Panc1 (cell line): ENCODE results near the gene CCNI. TPM values are rescaled to one million over a fixed set of nuclear protein-coding genes. Genes with fewer than 3 reads are reported as not detected.

Experiments
- ATAC-seq: fragments of 200-7000 bp; cut with Tn5 transposase; 2 replicates; pipeline ENCODE4 v1.9.1; 2020; ENCODE audit warnings: mild to moderate bottlenecking, moderate library complexity
- BruUV-seq: library from RNA; stranded (reverse); fragments of 400-500 nt; replicated peaks from 2 replicates; lab custom pipeline; 2021; lab: Mats Ljungman, UMichigan
- CTCF ChIA-PET: fragments of 300-600 bp; sonication (Branson Sonifier 250); formaldehyde crosslinking; loops from one replicate; lab custom pipeline; 2022; ENCODE audit warnings: antibody characterized with exemption; lab: Charles Lee
- POLR2A ChIA-PET: fragments of 300-600 bp; sonication (Branson Sonifier 250); formaldehyde crosslinking; loops from one replicate; lab custom pipeline; 2022; ENCODE audit warnings: antibody characterized with exemption; lab: Charles Lee
- DNase-seq: peaks from one replicate; pipeline ENCODE4 v3.0.0-alpha.2; 2010; ENCODE audit warnings: low read depth, low spot score
- H3K27ac ChIP-seq: 2 replicates; pipeline ENCODE4 v1.5.1; 2011; ENCODE audit warnings: mild to moderate bottlenecking, low read length, inconsistent platforms
- H3K27me3 ChIP-seq: fragments of 200-500 bp; sonication (Bioruptor generic); 2 replicates; pipeline ENCODE4 v1.6.0; 2014; ENCODE audit warnings: low read length, inconsistent platforms; ENCODE audit not compliant: control insufficient read depth, insufficient read depth
- H3K36me3 ChIP-seq: fragments of 200-500 bp; sonication (Bioruptor generic); 2 replicates; pipeline ENCODE4 v1.5.1; 2014; ENCODE audit warnings: inconsistent platforms, mild to moderate bottlenecking, low read length, moderate library complexity; ENCODE audit not compliant: control insufficient read depth, insufficient read depth
- H3K4me1 ChIP-seq: 2 replicates; pipeline ENCODE4 v1.5.1; 2011; ENCODE audit warnings: inconsistent platforms, mild to moderate bottlenecking, low read length, moderate library complexity; ENCODE audit not compliant: control insufficient read depth, insufficient read depth
- H3K4me3 ChIP-seq, 2 experiments: 2 replicates each; pipeline ENCODE4 v1.5.1; 2011 to 2012; ENCODE audit warnings: low read depth in 2 of 2, low read length in 2 of 2, mild to moderate bottlenecking in 2 of 2, inconsistent platforms in 1 of 2, moderate library complexity in 1 of 2
- H3K9me3 ChIP-seq: fragments of 200-500 bp; sonication (Bioruptor generic); 2 replicates; pipeline ENCODE4 v1.5.1; 2014; ENCODE audit warnings: low read depth, mild to moderate bottlenecking, inconsistent platforms, low read length, moderate library complexity; ENCODE audit not compliant: control insufficient read depth, insufficient read depth
- POLR2AphosphoS5 ChIP-seq: IDR thresholded peaks from 2 replicates; pipeline ENCODE4 v1.6.1; 2012; ENCODE audit warnings: mild to moderate bottlenecking, low read depth, low read length, moderate library complexity
- REST ChIP-seq, 2 experiments: IDR thresholded peaks; 2 replicates each; pipeline ENCODE4 v1.6.1; 2011 to 2012; ENCODE audit warnings: low read depth in 2 of 2, control low read depth in 1 of 2, low read length in 1 of 2, mild to moderate bottlenecking in 1 of 2, moderate library complexity in 1 of 2; ENCODE audit not compliant: insufficient read depth in 1 of 2
- SIN3A ChIP-seq: IDR thresholded peaks from 2 replicates; pipeline ENCODE4 v1.6.1; 2012; ENCODE audit warnings: low read depth, mild to moderate bottlenecking, low read length, moderate library complexity, borderline replicate concordance; ENCODE audit not compliant: insufficient read depth
- TCF7L2 ChIP-seq: IDR thresholded peaks from 2 replicates; pipeline ENCODE4 v1.6.1; 2011; ENCODE audit warnings: mild to moderate bottlenecking, low read depth, low read length, inconsistent platforms
- in situ Hi-C: cut with HindIII; loops from 2 replicates; pipeline ENCODE4 v1.10.0; 2016; ENCODE audit warnings: low sequenced_read_pairs, low pct_unique_long_range_greater_than_20kb
- intact Hi-C: fragments of 100-400 bp; cut with micrococcal nuclease; formaldehyde crosslinking; loops from one replicate; pipeline ENCODE4 v1.10.0; 2022; ENCODE audit not compliant: unreplicated experiment
- total RNA-seq: library from RNA; stranded (reverse); gene quantifications from one replicate; pipeline ENCODE4 v1.2.1, GENCODE V29; 2021; ENCODE audit not compliant: unreplicated experiment
- TF ChIP-seq, protein P1 (sequence below): fragments of 450-650 bp; IDR thresholded peaks from 2 replicates; pipeline ENCODE4 v1.5.1; 2017; ENCODE audit warnings: mild to moderate bottlenecking

The CCNI gene
- total RNA-seq, 1 experiment from 2014 or later, result 125 TPM

DNA sequence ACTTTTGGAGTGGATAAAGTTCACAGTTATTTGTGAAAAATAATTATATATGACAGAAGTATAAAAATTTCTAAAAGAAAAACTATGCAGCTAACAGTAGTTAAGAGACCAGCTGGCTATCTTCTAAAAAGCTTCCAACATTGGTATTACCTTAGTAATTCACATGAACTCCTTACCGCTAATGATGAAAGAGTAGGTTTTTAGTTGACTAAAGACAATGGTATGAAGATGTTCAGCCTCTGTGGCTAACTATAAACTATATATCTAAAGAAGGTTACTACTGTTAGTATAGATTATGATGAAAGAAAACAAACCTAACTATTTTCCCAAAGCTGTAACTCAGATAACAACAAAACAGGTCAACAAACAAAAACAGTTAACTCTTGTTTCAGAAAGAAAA lies 10.4 kb downstream of the CCNI start:
- in situ Hi-C loops (no loop called here), intact Hi-C loops (no loop called here)
- Histone ChIP-seq H3K27ac (no peak overlapping the region), H3K27me3 (no peaks in the 10 kb centered on the region), H3K4me1 (no peaks in the 10 kb centered on the region), H3K36me3 (peaks cover 5% of the 10 kb centered on the region), H3K9me3 (no peaks in the 10 kb centered on the region), H3K4me3 (no peak overlapping the region)
- CTCF ChIA-PET, result no interaction called here
- DNase-seq (no peak), ATAC-seq (no peak)
- POLR2A ChIA-PET, result no interaction called here
- TF ChIP-seq SIN3A (no peak), REST (IDR thresholded peaks at IDR 0.05; ENCODE audit: insufficient read depth in 1 of 2, low read depth in 2 of 2, low read length in 1 of 2) (no peak), POLR2AphosphoS5 (no peak), TCF7L2 (no peak)
- TF ChIP-seq, protein P1, sequence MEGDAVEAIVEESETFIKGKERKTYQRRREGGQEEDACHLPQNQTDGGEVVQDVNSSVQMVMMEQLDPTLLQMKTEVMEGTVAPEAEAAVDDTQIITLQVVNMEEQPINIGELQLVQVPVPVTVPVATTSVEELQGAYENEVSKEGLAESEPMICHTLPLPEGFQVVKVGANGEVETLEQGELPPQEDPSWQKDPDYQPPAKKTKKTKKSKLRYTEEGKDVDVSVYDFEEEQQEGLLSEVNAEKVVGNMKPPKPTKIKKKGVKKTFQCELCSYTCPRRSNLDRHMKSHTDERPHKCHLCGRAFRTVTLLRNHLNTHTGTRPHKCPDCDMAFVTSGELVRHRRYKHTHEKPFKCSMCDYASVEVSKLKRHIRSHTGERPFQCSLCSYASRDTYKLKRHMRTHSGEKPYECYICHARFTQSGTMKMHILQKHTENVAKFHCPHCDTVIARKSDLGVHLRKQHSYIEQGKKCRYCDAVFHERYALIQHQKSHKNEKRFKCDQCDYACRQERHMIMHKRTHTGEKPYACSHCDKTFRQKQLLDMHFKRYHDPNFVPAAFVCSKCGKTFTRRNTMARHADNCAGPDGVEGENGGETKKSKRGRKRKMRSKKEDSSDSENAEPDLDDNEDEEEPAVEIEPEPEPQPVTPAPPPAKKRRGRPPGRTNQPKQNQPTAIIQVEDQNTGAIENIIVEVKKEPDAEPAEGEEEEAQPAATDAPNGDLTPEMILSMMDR, result no peak
- no TSS peak for BruUV-seq

- Histone ChIP-seq H3K27me3 (no peaks in the 10 kb centered on the region), H3K4me1 (no peaks in the 10 kb centered on the region), H3K9me3 (no peaks in the 10 kb centered on the region), H3K4me3 (no peak overlapping the region), H3K27ac (no peak overlapping the region), H3K36me3 (peaks cover 17% of the 10 kb centered on the region)
- TF ChIP-seq REST (IDR thresholded peaks at IDR 0.05; ENCODE audit: insufficient read depth in 1 of 2, low read depth in 2 of 2, low read length in 1 of 2), result no peak
- TF ChIP-seq, protein P1, result no peak
- TF ChIP-seq SIN3A, result no peak
- in situ Hi-C loops, result no loop called here
- DNase-seq, result no peak
- intact Hi-C loops, result no loop called here
- BruUV-seq, result TSS peak; percentile 30
- ATAC-seq, result no peak
- ChIA-PET CTCF (no interaction called here), POLR2A (no interaction called here)
Observed at GRCh38 chr4:77062856-77063255, 12.9 kb downstream of the CCNI start.
